Measurements from ENCODE around the gene SOD1. TPM values are rescaled to one million over a fixed set of nuclear protein-coding genes. Genes with fewer than 3 reads are reported as not detected.

Gene SOD1
- total and polyA plus RNA-seq, 2 donors (not counting 3 experiments of a cell fraction or from before 2014, with no cell fraction given) = 198 to 268 TPM

DNA sequence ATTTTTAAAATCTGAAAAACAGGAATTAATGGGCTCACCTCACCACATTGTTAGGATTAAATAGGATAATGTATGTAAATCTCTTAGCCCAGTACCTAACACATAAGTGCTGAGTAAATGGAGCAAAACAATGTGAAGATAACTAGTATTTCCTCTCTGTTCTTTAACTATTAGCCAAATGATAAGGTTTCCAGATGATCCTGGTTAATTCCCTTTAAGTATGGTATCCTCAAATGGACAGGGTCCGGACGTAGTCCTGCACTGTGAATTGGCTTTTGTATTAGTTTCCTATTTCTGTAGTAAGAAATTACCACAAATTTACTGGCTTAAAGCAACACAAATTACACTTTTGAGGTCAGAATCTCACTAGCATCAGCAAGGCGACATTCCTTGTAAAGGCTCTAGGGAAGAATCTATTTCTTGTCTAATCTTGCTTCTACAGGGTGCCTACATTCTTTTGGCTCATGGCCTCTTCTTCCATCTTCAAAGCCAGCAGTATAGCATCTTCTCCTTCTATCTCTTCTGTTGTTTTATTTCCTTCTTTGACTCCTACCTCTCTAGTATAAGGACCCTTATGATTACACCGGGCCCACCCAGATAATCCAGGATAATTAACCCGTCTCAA is 55.4 kb downstream of the SOD1 start:
- FAIRE-seq = no peak
- H3K27me3 ChIP-seq (ENCODE audit: control insufficient read depth in 2 of 2, insufficient read depth in 2 of 2, low read length in 2 of 2) = no peaks in the 10 kb centered on the region
- peaks cover 96% of the 10 kb centered on the region for H3K79me2 ChIP-seq (ENCODE audit: control insufficient read depth, insufficient read depth, low read length)
- H3K9me1 ChIP-seq (replicated peaks; ENCODE audit: control insufficient read depth, extremely low read depth, insufficient read depth, low read length) = no peaks in the 10 kb centered on the region
- no peaks in the 10 kb centered on the region for H3K9me3 ChIP-seq (replicated peaks; ENCODE audit: control insufficient read depth, insufficient read depth, low read length)
- no peak overlapping the region for H3K4me2 ChIP-seq (ENCODE audit: insufficient read depth, low read length)
- H3K4me1 ChIP-seq (ENCODE audit: control insufficient read depth, extremely low read depth, insufficient read depth, low read length) = peaks cover 4% of the 10 kb centered on the region
- no peaks in the 10 kb centered on the region for H3K36me3 ChIP-seq (ENCODE audit: control insufficient read depth in 2 of 2, extremely low read depth in 1 of 2, insufficient read depth in 2 of 2, low read length in 2 of 2)
- intact Hi-C loops (cut with micrococcal nuclease) (no loop called here), dilution Hi-C loops (cut with MboI; ENCODE audit: extremely low pct_ligation_motif_present, low sequenced_read_pairs) (no loop called here)
- no peak for DNase-seq (ENCODE audit: low read depth, low spot score)
- POLR2A ChIA-PET = no interaction called here
- TF ChIP-seq MYC (IDR thresholded peaks at IDR 0.05; ENCODE audit: low read depth, low read length) = no peak
- no peak for TF ChIP-seq EZH2 (IDR thresholded peaks at IDR 0.05; ENCODE audit: borderline replicate concordance, low read depth, low read length, severe bottlenecking)
- TF ChIP-seq, protein P1, sequence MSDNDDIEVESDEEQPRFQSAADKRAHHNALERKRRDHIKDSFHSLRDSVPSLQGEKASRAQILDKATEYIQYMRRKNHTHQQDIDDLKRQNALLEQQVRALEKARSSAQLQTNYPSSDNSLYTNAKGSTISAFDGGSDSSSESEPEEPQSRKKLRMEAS (IDR thresholded peaks at IDR 0.05; ENCODE audit: insufficient read depth, insufficient read length) = no peak
- TF ChIP-seq, protein P2, sequence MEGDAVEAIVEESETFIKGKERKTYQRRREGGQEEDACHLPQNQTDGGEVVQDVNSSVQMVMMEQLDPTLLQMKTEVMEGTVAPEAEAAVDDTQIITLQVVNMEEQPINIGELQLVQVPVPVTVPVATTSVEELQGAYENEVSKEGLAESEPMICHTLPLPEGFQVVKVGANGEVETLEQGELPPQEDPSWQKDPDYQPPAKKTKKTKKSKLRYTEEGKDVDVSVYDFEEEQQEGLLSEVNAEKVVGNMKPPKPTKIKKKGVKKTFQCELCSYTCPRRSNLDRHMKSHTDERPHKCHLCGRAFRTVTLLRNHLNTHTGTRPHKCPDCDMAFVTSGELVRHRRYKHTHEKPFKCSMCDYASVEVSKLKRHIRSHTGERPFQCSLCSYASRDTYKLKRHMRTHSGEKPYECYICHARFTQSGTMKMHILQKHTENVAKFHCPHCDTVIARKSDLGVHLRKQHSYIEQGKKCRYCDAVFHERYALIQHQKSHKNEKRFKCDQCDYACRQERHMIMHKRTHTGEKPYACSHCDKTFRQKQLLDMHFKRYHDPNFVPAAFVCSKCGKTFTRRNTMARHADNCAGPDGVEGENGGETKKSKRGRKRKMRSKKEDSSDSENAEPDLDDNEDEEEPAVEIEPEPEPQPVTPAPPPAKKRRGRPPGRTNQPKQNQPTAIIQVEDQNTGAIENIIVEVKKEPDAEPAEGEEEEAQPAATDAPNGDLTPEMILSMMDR (IDR thresholded peaks at IDR 0.05; ENCODE audit: extremely low read depth in 1 of 2, insufficient read depth in 1 of 2, low read depth in 1 of 2, low read length in 2 of 2) = no peak
- no peak for TF ChIP-seq POLR2A (IDR thresholded peaks at IDR 0.05; ENCODE audit: low read depth, low read length)
- no peak for TF ChIP-seq GATA2 (IDR thresholded peaks at IDR 0.05; ENCODE audit: insufficient read depth, insufficient read length, low read depth, low read length)
- TF ChIP-seq FOS (IDR thresholded peaks at IDR 0.05; ENCODE audit: borderline replicate concordance, insufficient read depth, low read length) = no peak
- TF ChIP-seq POLR2AphosphoS5 (IDR thresholded peaks at IDR 0.05; ENCODE audit: insufficient read depth, low read depth, low read length) = no peak
- no peak for TF ChIP-seq JUN (IDR thresholded peaks at IDR 0.05; ENCODE audit: borderline replicate concordance, insufficient read depth, insufficient read length, low read depth)
- H2AFZ ChIP-seq (ENCODE audit: low read depth, low read length) = no peak overlapping the region
- CTCF ChIA-PET = interaction anchor here (1.0 kb wide), 2 partner anchors 16 to 26 kb away, joined by 3 read pairs; no protein-coding TSS in a partner anchor
- H3K27ac ChIP-seq (ENCODE audit: insufficient read depth, low read depth, low read length) = no peak overlapping the region
- H4K20me1 ChIP-seq (replicated peaks; ENCODE audit: control insufficient read depth, extremely low read depth, insufficient read depth, low read length) = peaks cover 23% of the 10 kb centered on the region
- BruUV-seq (replicated peaks) = no TSS peak
- no peak overlapping the region for H3K4me3 ChIP-seq (replicated peaks in 1 of 3; ENCODE audit: insufficient read depth in 1 of 3, low read depth in 1 of 3, low read length in 3 of 3)
- no peak overlapping the region for H3K9ac ChIP-seq (replicated peaks; ENCODE audit: extremely low read depth, insufficient read depth, low read length)

Data from endothelial cell of umbilical vein (primary cell).